CD4-positive, alpha-beta T cell (primary cell): ENCODE measurements around the gene VWF. TPM values are rescaled to one million over a fixed set of nuclear protein-coding genes. Genes with fewer than 3 reads are reported as not detected.

Source experiments
- ATAC-seq: fragments of 200-7000 bp; cut with Tn5 transposase; one replicate; pipeline ENCODE4 v1.10.0; 2022; ENCODE audit warnings: mild to moderate bottlenecking; ENCODE audit not compliant: poor library complexity
- CTCF ChIA-PET: fragments of 350-600 bp; sonication (Branson Sonifier 250); formaldehyde crosslinking; loops from one replicate; lab custom pipeline; 2021; ENCODE audit warnings: antibody characterized with exemption, inconsistent platforms; lab: Charles Lee
- POLR2A ChIA-PET: fragments of 350-600 bp; sonication (Branson Sonifier 250); formaldehyde crosslinking; loops from one replicate; lab custom pipeline; 2021; ENCODE audit warnings: antibody characterized with exemption, inconsistent platforms; lab: Charles Lee
- DNase-seq, 14 experiments: peaks; one replicate each; pipeline ENCODE4 v3.0.0-alpha.2; 2013 to 2020; ENCODE audit warnings: mixed read lengths in 2 of 14
- H3K27ac ChIP-seq, 2 donors: one replicate each; pipeline versions ENCODE4 v1.5.1 to v1.7.0; 2013; ENCODE audit warnings: low read length in 2 of 2, low read depth in 1 of 2, mild to moderate bottlenecking in 1 of 2
- H3K27me3 ChIP-seq, 2 experiments: 1 replicate in 1 of 2; 2 replicates in 1 of 2; pipeline versions ENCODE4 v1.6.1 to v1.7.0; 2013; ENCODE audit warnings: low read length in 2 of 2, control low read depth in 1 of 2, mild to moderate bottlenecking in 1 of 2, moderate library complexity in 1 of 2; ENCODE audit not compliant: insufficient read depth in 2 of 2, control insufficient read depth in 1 of 2
- H3K36me3 ChIP-seq: one replicate; pipeline ENCODE4 v1.6.1; 2013; ENCODE audit warnings: low read length, control low read depth; ENCODE audit not compliant: insufficient read depth
- H3K4me1 ChIP-seq: one replicate; pipeline ENCODE4 v1.6.1; 2013; ENCODE audit warnings: low read length, control low read depth; ENCODE audit not compliant: insufficient read depth
- H3K4me3 ChIP-seq: one replicate; pipeline ENCODE4 v1.5.1; 2013; ENCODE audit warnings: mild to moderate bottlenecking, low read length, moderate library complexity
- H3K9me3 ChIP-seq, 2 experiments: 1 replicate in 1 of 2; 2 replicates in 1 of 2; pipeline versions ENCODE4 v1.6.1 to v1.7.0; 2013; ENCODE audit warnings: low read length in 2 of 2, mild to moderate bottlenecking in 2 of 2, control low read depth in 1 of 2, moderate library complexity in 1 of 2; ENCODE audit not compliant: control insufficient read depth in 1 of 2, insufficient read depth in 1 of 2
- H3K27ac Mint-ChIP-seq: one replicate; pipeline ENCODE4 v1.8.0; 2020; ENCODE audit warnings: mixed read lengths
- H3K27me3 Mint-ChIP-seq: one replicate; pipeline ENCODE4 v1.8.0; 2021; ENCODE audit warnings: mixed read lengths
- H3K36me3 Mint-ChIP-seq: one replicate; pipeline ENCODE4 v1.8.0; 2021; ENCODE audit warnings: low read depth, mixed read lengths
- H3K4me1 Mint-ChIP-seq: one replicate; pipeline ENCODE4 v1.8.0; 2021; ENCODE audit warnings: low read depth, mixed read lengths
- H3K4me3 Mint-ChIP-seq: one replicate; pipeline ENCODE4 v1.8.0; 2020; ENCODE audit warnings: mild to moderate bottlenecking, mixed read lengths
- H3K9me3 Mint-ChIP-seq: one replicate; pipeline ENCODE4 v1.8.0; 2020; ENCODE audit warnings: mixed read lengths
- CTCF ChIP-seq: fragments of 200-600 bp; IDR thresholded peaks from one replicate; pipeline ENCODE4 v1.8.0; 2022; ENCODE audit warnings: antibody characterized with exemption, mild to moderate bottlenecking
- intact Hi-C, 2 experiments: fragments of 100-400 bp; cut with DNase I in 1 of 2; cut with micrococcal nuclease in 1 of 2; formaldehyde crosslinking; loops; one replicate each; pipeline versions ENCODE4 v1.15.1 to v1.9.0; 2023 to 2025; cut with DNase I, micrococcal nuclease
- total RNA-seq, 174 experiments: library from RNA in 2 of 174; stranded (reverse) in 2 of 174; gene quantifications; one replicate each; pipeline ENCODE4 v1.2.3 and lab custom pipeline; 2021 to 2026

The VWF gene
- total RNA-seq, 2 experiments from 2014 or later: 0.20 TPM; not detected in 1

- Mint-ChIP-seq H3K27ac (no peak overlapping the region), H3K9me3 (no peaks in the 10 kb centered on the region)
- ATAC-seq: no peak
Observed at GRCh38 chr12:5902736-5903135, 221.7 kb downstream of the VWF start.

GRCh38 chr12:5901416-5901815 lies 223.1 kb downstream of the VWF start:
- no peaks in the 10 kb centered on the region for H3K4me1 Mint-ChIP-seq
- no peak overlapping the region for H3K27ac ChIP-seq
- ATAC-seq (no peak), DNase-seq (no peak)
- peaks cover 0 to 3% of the 10 kb centered on the region in 2 experiments for H3K9me3 ChIP-seq
- no peak overlapping the region for H3K4me3 ChIP-seq
- H3K9me3 Mint-ChIP-seq: no peaks in the 10 kb centered on the region
- H3K36me3 ChIP-seq: no peaks in the 10 kb centered on the region
- no peaks in the 10 kb centered on the region for H3K36me3 Mint-ChIP-seq
- H3K4me1 ChIP-seq: no peaks in the 10 kb centered on the region
- no peak overlapping the region for H3K27ac Mint-ChIP-seq
- no peak overlapping the region for H3K4me3 Mint-ChIP-seq
- no peak for TF ChIP-seq CTCF
- peaks cover 4 to 21% of the 10 kb centered on the region in 2 experiments for H3K27me3 ChIP-seq
- POLR2A ChIA-PET: no interaction called here
- CTCF ChIA-PET: no interaction called here
- H3K27me3 Mint-ChIP-seq: peaks cover 71% of the 10 kb centered on the region
- intact Hi-C loops: no loop called here

More at GRCh38 chr12:5902736-5903135, 221.7 kb downstream of the VWF start:
- no peak for TF ChIP-seq CTCF
- no peaks in the 10 kb centered on the region for H3K4me1 Mint-ChIP-seq
- ChIA-PET POLR2A (no interaction called here), CTCF (no interaction called here)
- peaks cover 62% of the 10 kb centered on the region for H3K27me3 Mint-ChIP-seq
- no peaks in the 10 kb centered on the region for H3K36me3 Mint-ChIP-seq
- intact Hi-C loops: no loop called here
- peaks cover 2 to 14% of the 10 kb centered on the region in 2 experiments for H3K27me3 ChIP-seq
- DNase-seq: no peak
- no peaks in the 10 kb centered on the region for H3K4me1 ChIP-seq
- H3K27ac ChIP-seq: no peak overlapping the region
- no peaks in the 10 kb centered on the region for H3K36me3 ChIP-seq
- no peak overlapping the region for H3K4me3 ChIP-seq
- H3K9me3 ChIP-seq: peaks cover 0 to 5% of the 10 kb centered on the region in 2 experiments
- no peak overlapping the region for H3K4me3 Mint-ChIP-seq

- ChIA-PET CTCF (no interaction called here), POLR2A (no interaction called here)
- peaks cover 4 to 24% of the 10 kb centered on the region in 2 experiments for H3K27me3 ChIP-seq
- TF ChIP-seq CTCF: no peak
- Mint-ChIP-seq H3K36me3 (no peaks in the 10 kb centered on the region), H3K4me3 (no peak overlapping the region), H3K27ac (no peak overlapping the region), H3K9me3 (no peaks in the 10 kb centered on the region), H3K4me1 (no peaks in the 10 kb centered on the region), H3K27me3 (peaks cover 73% of the 10 kb centered on the region)
- no peak overlapping the region for H3K4me3 ChIP-seq
- no peak for DNase-seq
- H3K27ac ChIP-seq: no peak overlapping the region
- no peaks in the 10 kb centered on the region for H3K36me3 ChIP-seq
- peaks cover 0 to 3% of the 10 kb centered on the region in 2 experiments for H3K9me3 ChIP-seq
- intact Hi-C loops: no loop called here
- no peak for ATAC-seq
- no peaks in the 10 kb centered on the region for H3K4me1 ChIP-seq
Observed at GRCh38 chr12:5900533-5901205, 223.8 kb downstream of the VWF start.
